Measurements from ENCODE around the gene ELF1.

The ELF1 gene

DNA sequence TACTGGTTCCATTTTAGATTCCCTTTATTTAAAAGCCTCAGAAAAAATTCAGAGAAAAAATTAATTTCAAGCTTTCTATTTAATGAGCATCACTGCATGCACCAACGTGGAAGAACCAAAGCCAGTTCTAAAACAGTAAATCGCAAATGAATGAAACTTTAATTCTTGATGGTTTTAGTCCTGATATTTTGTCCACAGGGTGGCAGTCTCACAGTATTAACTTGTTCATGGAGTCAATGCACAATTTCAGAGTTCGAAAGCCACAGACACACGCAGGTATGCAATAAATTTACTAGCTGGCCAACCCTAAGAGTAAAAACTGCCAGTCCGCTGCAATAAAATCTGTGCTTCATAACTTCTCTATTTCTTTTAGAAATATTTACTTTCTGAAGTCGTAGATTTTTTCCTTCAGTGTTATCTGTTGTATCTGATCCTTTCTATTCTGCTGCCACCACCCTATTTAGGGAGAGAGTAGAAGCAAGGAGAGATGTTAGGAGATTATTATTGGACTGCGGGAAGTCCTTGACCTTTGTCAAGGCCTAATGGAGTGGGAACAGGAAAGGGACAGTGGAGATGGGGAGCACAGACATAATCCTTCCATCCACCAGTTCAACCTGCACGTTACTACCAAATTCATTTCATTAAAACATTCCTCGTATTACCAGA, 35.2 kb upstream of the ELF1 start:
- Histone ChIP-seq H3K9me3 (ENCODE audit: low read length) (no peaks in the 10 kb centered on the region), H3F3A (ENCODE audit: insufficient read depth, low read length) (no peaks in the 10 kb centered on the region), H3K9me2 (ENCODE audit: low read depth, low read length) (no peaks in the 10 kb centered on the region), H3K4me3 (ENCODE audit: low read depth, low read length, poor library complexity, severe bottlenecking) (peak overlapping the region; percentile 37), H3K4me1 (ENCODE audit: insufficient read depth, low read length, severe bottlenecking) (peaks cover 79% of the 10 kb centered on the region), H4K20me1 (ENCODE audit: insufficient read depth, low read length) (no peaks in the 10 kb centered on the region), H3K36me3 (ENCODE audit: insufficient read depth, low read length) (peaks cover 8% of the 10 kb centered on the region; the same call in 1 of the 2 replicates), H3K27ac (ENCODE audit: low read depth, low read length, poor library complexity, severe bottlenecking) (peak overlapping the region; percentile 75), H3K9ac (ENCODE audit: low read length) (peak overlapping the region; percentile 47; the same call in 1 of the 2 replicates), H2AFZ (ENCODE audit: low read length) (no peak overlapping the region), H3K79me2 (ENCODE audit: insufficient read depth, low read length) (peaks cover 31% of the 10 kb centered on the region), H3K4me2 (ENCODE audit: low read length) (peak overlapping the region; percentile 71), H3K27me3 (ENCODE audit: insufficient read depth, low read length) (no peaks in the 10 kb centered on the region)
- TF ChIP-seq, protein P1, sequence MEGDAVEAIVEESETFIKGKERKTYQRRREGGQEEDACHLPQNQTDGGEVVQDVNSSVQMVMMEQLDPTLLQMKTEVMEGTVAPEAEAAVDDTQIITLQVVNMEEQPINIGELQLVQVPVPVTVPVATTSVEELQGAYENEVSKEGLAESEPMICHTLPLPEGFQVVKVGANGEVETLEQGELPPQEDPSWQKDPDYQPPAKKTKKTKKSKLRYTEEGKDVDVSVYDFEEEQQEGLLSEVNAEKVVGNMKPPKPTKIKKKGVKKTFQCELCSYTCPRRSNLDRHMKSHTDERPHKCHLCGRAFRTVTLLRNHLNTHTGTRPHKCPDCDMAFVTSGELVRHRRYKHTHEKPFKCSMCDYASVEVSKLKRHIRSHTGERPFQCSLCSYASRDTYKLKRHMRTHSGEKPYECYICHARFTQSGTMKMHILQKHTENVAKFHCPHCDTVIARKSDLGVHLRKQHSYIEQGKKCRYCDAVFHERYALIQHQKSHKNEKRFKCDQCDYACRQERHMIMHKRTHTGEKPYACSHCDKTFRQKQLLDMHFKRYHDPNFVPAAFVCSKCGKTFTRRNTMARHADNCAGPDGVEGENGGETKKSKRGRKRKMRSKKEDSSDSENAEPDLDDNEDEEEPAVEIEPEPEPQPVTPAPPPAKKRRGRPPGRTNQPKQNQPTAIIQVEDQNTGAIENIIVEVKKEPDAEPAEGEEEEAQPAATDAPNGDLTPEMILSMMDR (IDR thresholded peaks at IDR 0.05; ENCODE audit: low read length): peak; percentile 68; the same call in 1 of the 2 replicates
- TF ChIP-seq EZH2 (IDR thresholded peaks at IDR 0.05; ENCODE audit: borderline replicate concordance, low read length): no peak

DNA sequence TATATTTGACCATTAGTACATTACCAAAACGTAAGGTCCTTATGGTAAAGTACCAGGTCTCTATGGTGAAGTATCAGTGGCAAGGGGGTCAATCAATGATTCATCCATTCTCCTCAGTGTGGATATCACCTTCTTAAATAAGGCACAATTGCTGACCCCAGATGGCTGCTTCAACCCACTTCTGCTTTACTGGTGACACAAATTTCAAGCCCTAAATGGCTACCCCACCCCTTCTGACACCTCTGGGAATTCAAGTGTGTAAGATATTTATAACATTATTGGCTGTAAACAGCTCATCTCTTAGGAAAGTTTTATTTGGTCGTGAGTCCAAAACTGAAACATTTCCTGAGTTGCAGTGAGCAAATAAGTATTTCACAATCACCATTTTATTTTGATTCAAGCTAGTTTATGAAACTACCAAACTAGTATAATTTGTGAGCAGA, 34.3 kb upstream of the ELF1 start:
- H3K79me2 ChIP-seq (ENCODE audit: insufficient read depth, low read length): peaks cover 27% of the 10 kb centered on the region
- H3K36me3 ChIP-seq (ENCODE audit: insufficient read depth, low read length): peaks cover 9% of the 10 kb centered on the region; the same call in 1 of the 2 replicates
- peaks cover 70% of the 10 kb centered on the region for H3K4me1 ChIP-seq (ENCODE audit: insufficient read depth, low read length, severe bottlenecking)
- peak overlapping the region; percentile 71 for H3K4me2 ChIP-seq (ENCODE audit: low read length)
- H3K9me3 ChIP-seq (ENCODE audit: low read length): peaks cover 6% of the 10 kb centered on the region
- H4K20me1 ChIP-seq (ENCODE audit: insufficient read depth, low read length): no peaks in the 10 kb centered on the region
- H2AFZ ChIP-seq (ENCODE audit: low read length): peak overlapping the region; percentile 56; the same call in 1 of the 2 replicates
- H3K4me3 ChIP-seq (ENCODE audit: low read depth, low read length, poor library complexity, severe bottlenecking): peak overlapping the region; percentile 37
- no peak for TF ChIP-seq EZH2 (IDR thresholded peaks at IDR 0.05; ENCODE audit: borderline replicate concordance, low read length)
- TF ChIP-seq, protein P1 (IDR thresholded peaks at IDR 0.05; ENCODE audit: low read length): no peak
- H3K27ac ChIP-seq (ENCODE audit: low read depth, low read length, poor library complexity, severe bottlenecking): peak overlapping the region; percentile 75
- H3K27me3 ChIP-seq (ENCODE audit: insufficient read depth, low read length): no peaks in the 10 kb centered on the region
- H3K9ac ChIP-seq (ENCODE audit: low read length): peak overlapping the region; percentile 47
- no peaks in the 10 kb centered on the region for H3K9me2 ChIP-seq (ENCODE audit: low read depth, low read length)
- no peaks in the 10 kb centered on the region for H3F3A ChIP-seq (ENCODE audit: insufficient read depth, low read length)

DNA sequence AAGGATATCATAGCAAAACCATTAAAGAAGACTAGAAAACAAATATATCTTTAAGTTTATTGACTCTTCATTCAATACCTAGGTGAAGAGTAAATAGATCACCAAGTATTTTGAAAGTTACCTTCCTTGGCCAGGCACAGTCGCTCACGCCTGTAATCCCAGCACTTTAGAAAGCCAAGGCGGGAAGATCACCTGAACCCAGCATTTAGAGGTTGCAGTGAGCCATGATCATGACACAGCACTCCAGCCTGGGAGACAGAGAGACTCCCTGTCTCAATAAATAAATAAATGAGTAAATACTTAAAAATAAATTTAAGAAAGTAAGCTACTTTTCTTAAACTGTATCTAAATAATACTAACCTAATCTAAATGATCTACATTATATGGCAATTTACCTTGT, 33.3 kb upstream of the ELF1 start:
- H3K9me2 ChIP-seq (ENCODE audit: low read depth, low read length): no peaks in the 10 kb centered on the region
- peaks cover 9% of the 10 kb centered on the region; the same call in 1 of the 2 replicates for H3K36me3 ChIP-seq (ENCODE audit: insufficient read depth, low read length)
- no peaks in the 10 kb centered on the region for H3K27me3 ChIP-seq (ENCODE audit: insufficient read depth, low read length)
- no peaks in the 10 kb centered on the region for H4K20me1 ChIP-seq (ENCODE audit: insufficient read depth, low read length)
- peaks cover 19% of the 10 kb centered on the region for H3K79me2 ChIP-seq (ENCODE audit: insufficient read depth, low read length)
- no peak overlapping the region for H3K4me3 ChIP-seq (ENCODE audit: low read depth, low read length, poor library complexity, severe bottlenecking)
- no peak overlapping the region for H2AFZ ChIP-seq (ENCODE audit: low read length)
- peaks cover 60% of the 10 kb centered on the region for H3K4me1 ChIP-seq (ENCODE audit: insufficient read depth, low read length, severe bottlenecking)
- no peak overlapping the region for H3K27ac ChIP-seq (ENCODE audit: low read depth, low read length, poor library complexity, severe bottlenecking)
- H3K4me2 ChIP-seq (ENCODE audit: low read length): no peak overlapping the region
- H3K9me3 ChIP-seq (ENCODE audit: low read length): peaks cover 6% of the 10 kb centered on the region
- no peaks in the 10 kb centered on the region for H3F3A ChIP-seq (ENCODE audit: insufficient read depth, low read length)
- no peak overlapping the region for H3K9ac ChIP-seq (ENCODE audit: low read length)
- TF ChIP-seq, protein P1 (IDR thresholded peaks at IDR 0.05; ENCODE audit: low read length): no peak
- no peak for TF ChIP-seq EZH2 (IDR thresholded peaks at IDR 0.05; ENCODE audit: borderline replicate concordance, low read length)

Data from OCI-LY1 (cell line).